DND-41 (cell line): Measurements from ENCODE around the gene TCHHL1.

Source experiments
- ATAC-seq: fragments of 200-7000 bp; cut with Tn5 transposase; 3 replicates; pipeline ENCODE4 v1.9.1; 2021; ENCODE audit warnings: low read depth; ENCODE audit not compliant: insufficient read depth
- DNase-seq: peaks from one replicate; pipeline ENCODE4 v3.0.0-alpha.2; 2020
- H2AFZ ChIP-seq: 2 replicates; pipeline ENCODE4 v1.6.0; 2012; ENCODE audit warnings: low read depth, low read length
- H3K27ac ChIP-seq: 2 replicates; pipeline ENCODE4 v1.5.1; 2012; ENCODE audit warnings: low read length, inconsistent platforms
- H3K27me3 ChIP-seq: fragments of 200-600 bp; sonication (generic); 2 replicates; pipeline ENCODE4 v1.6.0; 2012; ENCODE audit warnings: low read length, mild to moderate bottlenecking, inconsistent platforms; ENCODE audit not compliant: insufficient read depth, poor library complexity
- H3K36me3 ChIP-seq: 2 replicates; pipeline ENCODE4 v1.5.1; 2012; ENCODE audit warnings: low read length, inconsistent platforms; ENCODE audit not compliant: insufficient read depth
- H3K4me1 ChIP-seq: 2 replicates; pipeline ENCODE4 v1.5.1; 2012; ENCODE audit warnings: mild to moderate bottlenecking, low read length; ENCODE audit not compliant: insufficient read depth
- H3K4me2 ChIP-seq: 2 replicates; pipeline ENCODE4 v1.6.0; 2012; ENCODE audit warnings: mild to moderate bottlenecking, moderate library complexity, low read length, inconsistent platforms; ENCODE audit not compliant: insufficient read depth
- H3K4me3 ChIP-seq, 2 experiments: fragments of 200-600 bp in 1 of 2; shearing (Covaris generic) in 1 of 2; 2 replicates each; pipeline ENCODE4 v1.5.1; 2012 to 2016; ENCODE audit warnings: inconsistent platforms in 2 of 2, low read length in 2 of 2, mild to moderate bottlenecking in 2 of 2, low read depth in 1 of 2, moderate library complexity in 1 of 2
- H3K79me2 ChIP-seq: 2 replicates; pipeline ENCODE4 v1.6.0; 2012; ENCODE audit warnings: low read length, inconsistent platforms; ENCODE audit not compliant: insufficient read depth
- H3K9ac ChIP-seq: 2 replicates; pipeline ENCODE4 v1.6.0; 2012; ENCODE audit warnings: low read depth, mild to moderate bottlenecking, inconsistent platforms, low read length, moderate library complexity
- H3K9me3 ChIP-seq: 2 replicates; pipeline ENCODE4 v1.5.1; 2012; ENCODE audit warnings: low read length, moderate library complexity, mild to moderate bottlenecking, inconsistent platforms; ENCODE audit not compliant: insufficient read depth, severe bottlenecking
- H4K20me1 ChIP-seq: 2 replicates; pipeline ENCODE4 v1.6.0; 2012; ENCODE audit warnings: low read length; ENCODE audit not compliant: insufficient read depth
- EZH2 ChIP-seq: IDR thresholded peaks from 3 replicates; pipeline ENCODE4 v1.6.1; 2012; ENCODE audit warnings: borderline replicate concordance, low read depth, mild to moderate bottlenecking, moderate library complexity, low read length, inconsistent platforms; ENCODE audit not compliant: severe bottlenecking
- TF ChIP-seq, protein P1 (sequence below): IDR thresholded peaks from 2 replicates; pipeline ENCODE4 v1.5.1; 2012; ENCODE audit warnings: borderline replicate concordance, low read length, moderate library complexity, mild to moderate bottlenecking; ENCODE audit not compliant: poor library complexity, severe bottlenecking; ENCODE audit errors: extremely low read depth

Gene TCHHL1

DNA sequence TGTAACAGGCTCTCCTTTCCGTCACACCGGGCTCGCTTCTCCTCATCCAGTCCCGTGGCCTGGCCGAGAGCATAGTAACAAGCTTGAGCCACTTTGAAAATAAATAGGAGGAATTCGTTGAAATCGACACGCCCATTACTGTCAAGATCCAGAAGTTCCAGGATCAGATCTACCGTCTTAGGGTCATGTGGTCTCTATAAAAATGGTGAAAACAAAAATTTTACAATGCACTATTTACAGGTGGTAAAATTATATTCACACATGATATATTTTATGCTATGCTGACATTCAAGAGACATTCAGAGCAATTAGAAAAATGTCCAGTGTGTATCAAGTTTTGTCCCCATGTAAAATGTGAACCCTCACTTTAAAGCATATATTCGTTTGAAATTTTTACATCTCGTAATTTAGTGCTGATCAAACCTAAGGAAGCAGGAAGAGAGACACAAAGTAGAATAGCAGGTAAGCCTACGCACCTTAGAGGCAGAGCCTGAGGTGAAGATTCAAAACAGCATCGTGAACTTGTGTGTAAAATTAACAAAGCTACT lies 24.1 kb upstream of the TCHHL1 start:
- peaks cover 13% of the 10 kb centered on the region for H3K9me3 ChIP-seq
- H3K4me2 ChIP-seq, result no peak overlapping the region
- peaks cover 5% of the 10 kb centered on the region for H3K27me3 ChIP-seq
- H3K4me1 ChIP-seq, result no peaks in the 10 kb centered on the region
- no peak overlapping the region for H3K4me3 ChIP-seq
- DNase-seq, result no peak
- no peaks in the 10 kb centered on the region for H4K20me1 ChIP-seq
- ATAC-seq, result no peak
- no peak overlapping the region for H2AFZ ChIP-seq
- H3K9ac ChIP-seq, result no peak overlapping the region
- no peaks in the 10 kb centered on the region for H3K79me2 ChIP-seq
- H3K27ac ChIP-seq, result no peak overlapping the region
- no peak for TF ChIP-seq EZH2
- TF ChIP-seq, protein P1, sequence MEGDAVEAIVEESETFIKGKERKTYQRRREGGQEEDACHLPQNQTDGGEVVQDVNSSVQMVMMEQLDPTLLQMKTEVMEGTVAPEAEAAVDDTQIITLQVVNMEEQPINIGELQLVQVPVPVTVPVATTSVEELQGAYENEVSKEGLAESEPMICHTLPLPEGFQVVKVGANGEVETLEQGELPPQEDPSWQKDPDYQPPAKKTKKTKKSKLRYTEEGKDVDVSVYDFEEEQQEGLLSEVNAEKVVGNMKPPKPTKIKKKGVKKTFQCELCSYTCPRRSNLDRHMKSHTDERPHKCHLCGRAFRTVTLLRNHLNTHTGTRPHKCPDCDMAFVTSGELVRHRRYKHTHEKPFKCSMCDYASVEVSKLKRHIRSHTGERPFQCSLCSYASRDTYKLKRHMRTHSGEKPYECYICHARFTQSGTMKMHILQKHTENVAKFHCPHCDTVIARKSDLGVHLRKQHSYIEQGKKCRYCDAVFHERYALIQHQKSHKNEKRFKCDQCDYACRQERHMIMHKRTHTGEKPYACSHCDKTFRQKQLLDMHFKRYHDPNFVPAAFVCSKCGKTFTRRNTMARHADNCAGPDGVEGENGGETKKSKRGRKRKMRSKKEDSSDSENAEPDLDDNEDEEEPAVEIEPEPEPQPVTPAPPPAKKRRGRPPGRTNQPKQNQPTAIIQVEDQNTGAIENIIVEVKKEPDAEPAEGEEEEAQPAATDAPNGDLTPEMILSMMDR, result no peak
- H3K36me3 ChIP-seq, result no peaks in the 10 kb centered on the region

DNA sequence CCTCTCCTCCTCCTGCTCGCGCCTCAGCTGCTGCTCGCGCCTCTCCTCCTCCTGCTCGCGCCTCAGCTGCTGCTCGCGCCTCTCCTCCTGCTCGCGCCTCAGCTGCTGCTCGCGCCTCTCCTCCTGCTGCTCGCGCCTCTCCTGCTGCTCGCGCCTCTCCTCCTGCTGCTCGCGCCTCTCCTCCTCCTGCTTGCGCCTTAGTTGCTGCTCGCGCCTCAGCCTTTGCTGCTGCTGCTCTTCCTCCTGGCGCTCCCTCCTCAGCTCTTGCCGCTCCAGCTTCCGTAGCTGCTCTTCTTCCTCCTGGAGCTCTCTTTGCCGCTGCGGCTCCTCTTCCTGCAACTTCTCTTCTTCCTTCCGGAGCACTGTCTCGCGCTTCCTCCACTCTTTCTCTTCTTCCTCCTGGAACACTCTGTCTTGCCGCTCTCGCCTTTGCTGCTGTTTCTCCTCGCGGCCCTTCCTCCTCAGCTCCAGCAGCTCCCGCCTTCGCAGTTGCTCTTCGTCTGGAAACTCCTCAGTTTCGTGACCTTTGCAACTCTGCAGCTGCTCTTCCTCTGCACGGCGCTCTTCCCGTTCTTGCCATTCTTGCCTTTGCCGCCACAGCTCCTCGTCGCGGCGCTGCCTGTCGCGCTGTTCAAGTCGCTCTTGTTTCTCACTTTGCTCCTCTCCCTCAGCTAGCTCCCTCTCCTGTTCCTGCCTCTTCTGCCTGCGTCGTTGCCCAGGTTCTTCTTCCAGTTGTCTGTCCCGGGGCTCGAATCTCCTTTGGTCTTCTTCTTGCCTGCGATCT lies 23.4 kb upstream of the TCHHL1 start:
- H3K9ac ChIP-seq, result no peak overlapping the region
- no peak for DNase-seq
- H3K36me3 ChIP-seq, result no peaks in the 10 kb centered on the region
- H4K20me1 ChIP-seq, result no peaks in the 10 kb centered on the region
- no peak overlapping the region for H2AFZ ChIP-seq
- H3K9me3 ChIP-seq, result peaks cover 13% of the 10 kb centered on the region
- no peak for ATAC-seq
- peaks cover 5% of the 10 kb centered on the region for H3K27me3 ChIP-seq
- no peak overlapping the region for H3K27ac ChIP-seq
- no peaks in the 10 kb centered on the region for H3K4me1 ChIP-seq
- H3K4me3 ChIP-seq, result no peak overlapping the region
- H3K79me2 ChIP-seq, result no peaks in the 10 kb centered on the region
- no peak overlapping the region for H3K4me2 ChIP-seq
- TF ChIP-seq EZH2, result no peak
- TF ChIP-seq, protein P1, result no peak

DNA sequence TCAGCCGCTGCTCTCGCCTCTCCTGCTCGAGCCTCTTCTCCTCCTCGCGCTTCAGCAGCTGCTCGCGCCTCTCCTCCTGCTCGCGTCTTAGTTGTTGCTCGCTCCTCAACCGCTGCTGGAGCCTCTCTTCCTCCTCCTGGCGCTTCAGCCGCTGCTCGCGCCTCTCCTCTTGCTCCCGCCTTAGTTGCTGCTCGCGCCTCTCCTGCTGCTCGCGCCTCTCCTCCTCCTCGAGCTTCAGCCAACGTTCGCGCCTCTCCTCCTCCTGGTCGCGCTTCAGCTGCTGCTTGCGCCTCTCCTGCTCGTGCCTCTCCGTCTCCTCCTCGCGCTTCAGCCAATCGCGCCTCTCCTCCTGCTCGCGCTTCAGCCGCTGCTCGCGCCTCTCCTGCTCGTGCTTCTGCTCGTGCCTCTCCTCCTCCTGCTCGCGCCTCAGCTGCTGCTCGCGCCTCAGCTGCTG lies 22.7 kb upstream of the TCHHL1 start:
- Histone ChIP-seq H3K27me3 (peaks cover 5% of the 10 kb centered on the region), H3K4me3 (no peak overlapping the region), H3K4me1 (no peaks in the 10 kb centered on the region), H3K36me3 (no peaks in the 10 kb centered on the region), H3K9me3 (peaks cover 13% of the 10 kb centered on the region), H4K20me1 (no peaks in the 10 kb centered on the region), H3K79me2 (no peaks in the 10 kb centered on the region), H3K4me2 (no peak overlapping the region), H3K27ac (no peak overlapping the region), H2AFZ (no peak overlapping the region), H3K9ac (no peak overlapping the region)
- TF ChIP-seq, protein P1, result no peak
- ATAC-seq (no peak), DNase-seq (no peak)
